Activated CD8-positive, alpha-beta memory T cell treated with anti-CD3 and anti-CD28 coated beads for 4 hours (primary cell): ENCODE data around the gene MAPK6.
"Not testable (repeated sequence)": the region's sequence is repeated elsewhere in the genome, so short reads cannot be mapped to it uniquely, and the experiment has no call there.

Source experiments
- DNase-seq, 2 donors: peaks; one replicate each; pipeline ENCODE4 v3.0.0-alpha.2; 2020; ENCODE audit warnings: low read depth in 2 of 2

MAPK6 gene

DNA sequence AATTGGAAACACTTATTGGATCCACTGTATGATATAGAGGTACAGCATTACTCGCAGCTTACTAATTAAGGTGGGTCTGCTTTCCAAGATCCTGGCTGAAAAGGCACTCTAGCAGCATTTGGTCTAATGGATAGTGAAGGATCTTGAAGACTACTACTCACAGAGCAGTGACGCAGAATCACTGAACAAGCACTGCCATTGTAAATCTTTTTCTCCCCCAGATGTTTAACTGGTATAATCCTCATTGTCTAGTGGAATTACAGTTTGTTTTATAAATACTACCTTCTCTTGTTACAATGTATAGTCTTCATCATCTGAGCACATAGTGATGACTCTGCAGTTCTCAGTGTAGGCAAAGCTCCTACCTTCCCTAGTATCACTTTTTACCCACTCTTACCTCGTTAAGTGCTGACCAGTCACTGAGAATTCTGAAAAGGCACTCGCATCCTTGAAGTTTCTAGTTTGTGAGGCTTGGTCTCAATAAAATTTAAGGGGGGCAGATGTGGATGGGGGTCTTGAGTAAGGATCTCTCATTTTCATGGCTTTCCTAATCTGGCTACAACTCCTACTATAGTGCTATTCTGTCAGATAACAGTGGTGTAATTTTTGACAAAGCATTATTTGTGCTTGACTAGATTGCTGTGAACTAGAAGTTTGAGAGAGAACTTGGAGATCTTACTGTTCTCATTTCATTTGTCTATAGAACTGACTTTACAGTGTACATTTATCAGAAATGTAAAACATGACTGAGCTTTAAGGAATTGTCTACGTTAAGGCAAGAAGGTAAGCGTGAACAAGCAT is 23.2 kb downstream of the MAPK6 start:
- no peak for DNase-seq

GRCh38 chr15:52045795-52046298 is 26.8 kb downstream of the MAPK6 start:
- not testable (repeated sequence) for DNase-seq

- not testable (repeated sequence) for DNase-seq
Measured at GRCh38 chr15:52046552-52046951, 27.5 kb downstream of the MAPK6 start.

GRCh38 chr15:52050416-52050815 is 31.4 kb downstream of the MAPK6 start:
- DNase-seq = no peak

- no peak for DNase-seq
Measured at GRCh38 chr15:52052066-52052935, 33.3 kb downstream of the MAPK6 start.

DNA sequence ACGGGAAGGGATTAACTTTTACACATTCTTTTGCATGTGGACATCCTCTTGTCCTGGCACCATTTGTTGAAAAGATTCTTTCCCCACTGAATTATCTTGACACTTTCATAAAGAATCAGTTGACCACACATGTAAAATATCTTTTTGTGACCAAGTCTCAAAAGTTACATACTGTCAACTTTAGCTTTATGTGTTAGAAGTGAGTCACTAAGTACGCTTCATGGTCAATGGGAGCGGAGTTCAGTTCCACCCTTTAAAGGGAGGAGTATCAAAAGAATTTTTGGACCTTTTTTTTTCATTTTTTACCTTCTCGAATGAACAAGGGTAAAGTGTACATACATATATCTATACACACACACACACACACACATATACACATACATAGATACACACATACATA is 35.4 kb downstream of the MAPK6 start:
- DNase-seq = no peak

- not testable (repeated sequence) for DNase-seq
Measured at GRCh38 chr15:52054858-52055257, 35.8 kb downstream of the MAPK6 start.

GRCh38 chr15:52056001-52056400 is 37.0 kb downstream of the MAPK6 start:
- no peak for DNase-seq

- DNase-seq = no peak
Measured at GRCh38 chr15:52056496-52056895, 37.5 kb downstream of the MAPK6 start.

DNA sequence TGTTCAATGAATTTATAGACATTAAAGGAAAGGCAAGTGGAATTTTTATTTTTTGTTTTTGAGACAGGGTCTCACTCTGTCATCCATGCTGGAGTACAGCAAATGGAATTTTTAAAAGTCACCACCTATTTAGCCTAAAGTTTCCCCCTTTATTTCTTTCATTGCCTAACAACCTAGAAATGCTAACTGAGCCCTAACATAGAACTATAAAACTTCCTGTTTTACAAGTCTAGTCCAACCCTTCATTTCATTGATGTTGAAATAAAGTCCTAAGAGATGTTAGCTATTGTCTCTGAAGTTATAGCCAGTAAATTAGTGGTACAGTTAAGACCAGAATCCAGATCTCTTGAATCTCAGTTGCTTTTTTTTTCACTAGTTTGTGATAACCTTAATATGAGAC is 39.0 kb downstream of the MAPK6 start:
- no peak for DNase-seq

DNA sequence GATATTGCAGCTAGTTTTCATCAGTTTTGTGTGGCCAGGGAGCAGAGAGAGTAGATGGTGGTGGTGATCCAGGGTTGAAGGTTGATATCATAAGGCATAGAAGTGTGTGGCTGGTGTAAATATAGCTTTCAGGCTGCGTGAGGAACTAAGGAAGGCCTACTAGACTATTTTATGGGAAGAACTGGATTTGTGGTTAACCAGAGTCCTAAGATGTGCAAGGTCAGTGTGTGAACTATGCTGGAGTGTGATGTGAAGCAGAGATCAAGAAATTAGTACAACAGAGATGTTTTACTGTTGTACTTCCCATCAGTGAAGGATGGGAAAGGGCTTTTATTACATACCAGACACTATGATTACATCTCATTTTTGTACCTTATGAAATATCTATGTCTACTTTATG is 41.5 kb downstream of the MAPK6 start:
- no peak for DNase-seq

DNA sequence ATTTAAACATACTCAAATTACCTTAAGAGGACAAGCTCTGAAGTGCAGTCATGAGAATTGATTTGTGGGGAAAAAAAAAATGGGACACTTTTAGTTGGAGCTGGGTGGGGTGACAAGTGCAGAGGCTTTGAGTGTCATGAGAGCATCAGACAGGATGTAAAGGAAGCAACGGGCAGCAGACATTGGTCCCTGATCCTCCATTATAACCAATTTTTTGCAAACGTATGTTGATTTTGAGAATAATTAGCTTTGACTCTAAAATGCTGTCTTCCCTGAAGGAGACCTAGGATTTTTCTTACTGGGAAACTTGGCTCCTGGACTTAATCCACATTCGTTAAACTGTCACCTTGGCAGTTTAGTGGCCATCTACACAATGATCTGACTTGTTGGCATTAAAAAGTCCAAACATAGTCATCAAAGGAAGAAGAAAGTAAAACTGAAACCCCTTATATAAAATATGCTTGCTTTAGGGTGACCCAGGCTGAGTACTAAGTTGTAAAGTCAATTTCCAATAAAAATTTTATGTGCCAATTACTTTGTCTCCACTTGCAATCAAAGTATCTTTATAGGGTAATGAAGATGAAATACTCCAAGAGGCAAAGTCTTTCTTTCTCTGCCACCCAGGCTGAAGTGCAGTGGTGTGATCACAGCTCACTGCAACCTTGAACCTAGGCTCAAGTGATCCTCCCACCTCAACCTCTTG is 48.0 kb downstream of the MAPK6 start:
- DNase-seq = no peak

DNA sequence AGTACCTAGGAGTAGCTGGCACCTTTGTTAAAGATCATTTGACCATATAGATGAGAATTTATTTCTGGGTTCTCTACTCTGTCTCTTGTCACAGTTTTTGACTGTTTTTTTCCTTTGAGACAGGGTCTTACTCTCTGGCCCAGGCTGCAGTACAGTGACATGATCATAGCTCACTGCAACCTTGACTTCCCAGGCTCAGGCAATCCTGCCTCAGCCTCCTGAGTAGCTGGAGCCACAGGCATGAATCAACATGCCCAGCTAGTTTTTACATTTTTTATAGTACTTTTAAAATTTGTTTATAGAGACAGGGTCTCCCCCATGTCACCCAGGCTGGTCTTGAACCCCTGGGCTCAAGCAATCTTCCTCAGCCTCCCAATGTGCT is 48.5 kb downstream of the MAPK6 start:
- DNase-seq = no peak

- no peak for DNase-seq
Measured at GRCh38 chr15:52068004-52068615, 49.1 kb downstream of the MAPK6 start.

DNA sequence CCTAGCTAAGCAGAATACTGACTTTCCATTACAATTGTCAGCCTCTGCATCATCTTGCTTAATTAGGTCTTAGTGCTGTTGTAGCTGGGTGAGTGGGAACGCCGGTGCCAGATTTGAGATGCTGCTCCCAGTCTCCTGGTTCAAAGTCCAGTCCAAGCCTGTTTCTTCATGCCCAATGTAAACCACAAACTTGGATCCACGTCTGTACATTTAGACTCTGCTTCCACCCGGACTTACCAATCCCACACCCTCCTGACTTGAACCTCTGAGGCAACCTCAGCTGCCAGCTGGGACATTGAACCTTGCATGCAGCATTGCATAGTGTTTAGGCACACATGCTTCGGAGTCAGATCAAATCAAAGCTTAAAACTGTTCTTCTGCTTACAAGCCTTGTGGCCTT is 50.5 kb downstream of the MAPK6 start:
- no peak for DNase-seq

DNA sequence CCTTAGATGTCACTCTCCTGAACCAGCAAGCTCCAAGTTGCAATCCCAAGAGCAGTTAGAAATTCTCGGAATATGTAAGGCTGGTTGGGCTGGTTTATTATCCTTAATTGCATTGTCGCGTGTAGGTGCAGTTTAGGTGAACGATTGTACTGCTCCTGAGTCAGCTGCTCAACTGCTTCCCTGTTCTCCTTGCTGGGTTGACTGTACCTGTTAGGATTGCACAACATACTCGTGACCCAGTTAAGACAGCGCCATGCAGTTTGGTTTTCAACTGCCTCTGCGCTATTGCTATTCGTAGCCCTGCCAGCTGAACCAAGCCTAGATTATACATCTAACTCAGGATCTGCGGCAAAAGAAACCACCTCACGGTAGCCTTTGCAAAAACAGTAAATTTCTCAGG is 52.6 kb downstream of the MAPK6 start:
- DNase-seq = no peak

DNA sequence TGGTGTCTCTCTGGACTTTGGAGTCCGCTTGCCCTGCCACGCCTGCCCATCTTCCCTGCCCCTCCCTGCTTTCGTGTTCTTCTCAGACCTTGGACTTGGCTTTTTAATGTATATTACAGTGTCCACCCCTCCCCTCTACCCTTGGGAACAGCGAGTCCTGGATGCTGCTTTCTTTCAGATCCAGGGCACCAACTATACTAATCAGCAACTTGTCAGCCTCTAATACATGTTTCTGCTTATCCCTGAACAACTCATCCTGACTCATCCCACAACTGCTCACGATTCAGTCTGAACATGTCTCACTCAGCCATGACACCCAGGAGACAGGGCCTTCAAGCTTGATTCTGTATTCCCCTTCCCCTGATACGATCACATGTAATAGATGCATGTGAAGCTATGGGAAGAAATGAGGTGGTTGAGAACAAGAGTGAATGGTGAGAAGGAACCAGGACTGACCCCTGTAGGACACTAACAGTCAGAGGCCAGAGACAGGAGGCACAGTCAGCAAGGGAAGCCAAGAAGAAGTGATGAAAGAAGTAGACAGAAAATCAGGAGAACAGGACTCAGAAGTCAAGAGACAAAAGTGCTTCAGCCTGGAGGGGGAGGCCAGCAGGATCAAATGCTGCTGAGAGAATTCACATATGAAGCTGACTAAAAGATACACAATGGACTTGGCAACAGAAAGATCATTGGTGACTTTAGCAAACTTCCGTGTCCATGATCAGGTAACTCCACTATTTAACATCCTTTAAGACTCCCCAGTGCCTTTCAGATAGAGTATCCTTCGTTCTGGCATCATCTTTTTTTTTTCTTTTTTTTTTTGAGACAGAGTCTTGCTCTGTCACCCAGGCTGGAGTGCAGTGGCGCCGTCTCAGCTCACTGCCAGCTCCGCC is 58.1 kb downstream of the MAPK6 start:
- DNase-seq = no peak

DNA sequence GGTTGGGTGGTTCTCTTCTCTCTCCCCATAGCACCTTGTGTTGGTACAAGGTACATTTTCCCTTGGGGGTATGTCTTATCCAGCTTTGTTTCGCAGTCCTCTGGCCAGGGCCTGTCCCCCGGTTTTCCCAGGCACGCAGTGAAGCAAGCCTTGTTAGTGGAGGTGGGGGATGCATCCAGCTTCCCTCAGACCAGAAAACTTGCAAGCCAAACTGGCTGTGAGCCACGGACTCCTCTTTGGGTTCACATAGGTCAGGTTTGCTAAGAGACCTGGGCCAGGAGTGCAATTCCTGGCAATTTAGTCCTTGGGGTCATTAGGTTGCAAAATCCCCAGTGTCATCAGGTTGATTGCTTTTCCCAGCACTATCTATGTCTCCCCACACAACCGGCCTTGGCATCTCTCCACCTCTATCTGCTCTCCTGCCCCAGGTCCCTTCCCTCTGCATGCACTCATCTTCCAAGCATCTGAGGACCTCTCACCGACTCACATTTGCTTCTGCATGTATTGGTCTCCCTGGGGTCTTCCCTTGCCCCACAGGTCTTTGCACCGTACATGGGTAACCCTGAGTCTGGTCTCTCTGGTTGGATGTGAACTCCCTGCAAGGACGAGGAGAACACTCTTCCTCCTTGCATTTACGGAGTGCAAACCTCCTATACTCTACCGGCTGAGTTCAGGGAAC is 59.3 kb downstream of the MAPK6 start:
- DNase-seq = no peak

DNA sequence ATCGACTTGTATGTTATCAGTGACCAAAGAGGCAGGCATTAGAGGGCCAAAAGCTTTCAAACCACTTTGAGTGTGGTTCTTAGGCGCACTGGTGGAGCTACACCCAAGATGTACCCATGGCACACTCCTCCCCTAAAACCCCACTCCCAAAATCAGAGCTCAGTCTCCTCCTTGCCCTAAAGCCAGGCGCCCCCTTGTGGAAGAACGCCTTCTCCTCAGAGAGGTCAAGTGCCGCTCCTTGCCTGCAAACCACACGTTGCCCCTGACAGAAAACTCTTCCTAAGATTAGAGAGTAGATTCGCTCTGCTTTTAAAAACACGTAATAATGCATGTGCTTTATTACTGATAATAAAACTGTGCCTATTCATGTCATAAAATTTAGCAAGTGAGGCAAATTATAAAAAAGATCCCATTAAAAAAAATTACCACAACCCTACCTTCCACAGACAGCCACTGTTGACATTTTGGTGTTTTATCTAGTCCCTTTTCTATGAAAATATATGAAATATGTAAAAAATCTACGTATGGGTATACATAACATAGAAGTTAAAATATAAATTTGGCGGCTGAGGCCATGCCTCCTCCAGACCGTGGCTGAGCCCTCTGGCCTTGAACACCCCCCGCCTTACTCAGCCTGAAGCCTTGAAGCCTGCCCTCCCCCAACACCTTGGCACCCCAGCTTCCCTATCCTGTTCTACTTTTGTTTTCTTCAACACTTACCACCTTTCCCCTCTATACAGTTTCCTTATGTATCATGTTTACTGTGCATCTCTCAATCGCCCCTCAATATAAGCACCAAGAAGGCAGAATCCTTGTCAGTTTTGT is 60.1 kb downstream of the MAPK6 start:
- peak; percentile 66 to 70 for DNase-seq
